ENCODE data around the gene LHCGR.
"Not testable (repeated sequence)": the region's sequence is repeated elsewhere in the genome, so short reads cannot be mapped to it uniquely, and the experiment has no call there.

The LHCGR gene

DNA sequence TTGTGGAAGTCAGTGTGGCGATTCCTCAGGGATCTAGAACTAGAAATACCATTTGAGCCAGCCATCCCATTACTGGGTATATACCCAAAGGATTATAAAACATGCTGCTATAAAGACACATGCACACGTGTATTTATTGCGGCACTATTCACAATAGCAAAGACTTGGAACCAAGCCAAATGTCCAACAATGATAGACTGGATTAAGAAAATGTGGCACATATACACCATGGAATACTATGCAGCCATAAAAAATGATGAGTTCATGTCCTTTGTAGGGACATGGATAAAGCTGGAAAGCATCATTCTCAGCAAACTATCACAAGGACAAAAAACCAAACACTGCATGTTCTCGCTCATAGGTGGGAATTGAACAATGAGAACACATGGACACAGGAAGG is 16.3 kb downstream of the LHCGR start:
- DNase-seq, result not testable (repeated sequence)

DNA sequence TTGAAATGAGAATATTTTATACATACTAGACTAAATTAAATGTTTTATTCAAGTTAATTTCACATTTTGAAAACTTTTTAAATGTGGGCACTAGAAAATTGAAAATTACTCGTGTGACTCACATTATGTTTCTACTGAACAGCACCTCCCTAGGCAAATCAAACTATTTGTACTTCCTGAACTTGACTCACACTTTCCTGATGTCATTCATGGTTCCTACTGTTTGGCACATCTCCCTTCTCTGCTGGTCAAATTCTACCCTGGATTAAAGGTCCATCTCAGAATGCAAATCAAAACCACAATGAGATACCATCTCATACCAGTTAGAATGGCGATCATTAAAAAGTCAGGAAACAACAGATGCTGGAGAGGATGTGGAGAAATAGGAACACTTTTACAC is 16.7 kb downstream of the LHCGR start:
- no peak for DNase-seq

DNA sequence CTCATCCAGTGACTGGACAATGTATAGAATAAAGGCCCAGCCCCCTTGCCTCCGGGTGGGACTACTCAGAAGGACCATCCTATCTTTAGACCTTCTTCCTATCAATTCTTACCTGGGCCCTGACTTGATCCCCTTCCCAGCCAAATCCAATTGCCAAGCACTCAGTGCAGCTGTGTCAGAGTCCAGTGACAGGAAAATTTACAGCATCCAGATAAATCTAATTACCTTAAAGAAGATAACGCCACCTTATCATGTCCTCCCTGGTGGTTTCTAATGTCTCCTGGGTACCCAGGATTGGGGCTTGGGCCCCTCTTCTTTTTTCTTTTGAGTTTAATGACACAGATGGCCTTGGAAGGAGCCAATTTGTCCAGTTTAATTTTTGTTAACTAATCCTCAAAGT is 19.3 kb downstream of the LHCGR start:
- no peak for DNase-seq

DNA sequence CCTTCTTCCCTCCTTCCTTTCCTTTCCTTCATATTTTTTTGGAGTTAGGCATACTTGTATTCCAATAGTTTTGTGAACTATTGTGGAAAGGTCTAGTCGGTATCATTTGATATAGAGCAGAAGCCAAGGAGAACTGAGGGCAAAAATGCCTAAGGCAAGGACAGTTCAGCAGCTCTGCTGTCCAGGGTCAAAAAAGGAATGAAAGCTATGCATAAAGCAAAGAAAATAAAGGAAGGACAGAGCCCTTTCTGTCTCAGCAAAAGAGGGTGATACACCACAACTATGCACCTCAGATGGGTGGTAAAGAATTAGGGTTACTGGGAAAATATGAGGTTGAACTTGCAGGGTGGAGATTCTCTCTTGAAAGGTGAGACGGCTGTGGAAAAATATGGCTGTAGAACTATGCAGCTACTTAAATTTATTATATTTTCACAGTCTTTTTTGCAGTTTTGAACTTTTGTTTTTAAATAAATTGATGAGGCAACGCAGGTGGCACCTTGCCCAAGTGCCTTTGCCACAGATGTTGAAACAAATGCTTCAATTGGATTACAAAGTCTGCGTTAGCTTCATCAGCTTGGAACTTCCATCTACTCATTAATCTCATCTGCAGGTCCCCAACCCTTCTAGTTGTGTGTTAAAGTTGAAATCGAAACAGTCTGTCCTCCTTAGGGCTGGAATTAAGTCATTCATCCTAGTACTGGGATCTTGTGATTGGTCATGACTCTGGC is 20.8 kb downstream of the LHCGR start:
- DNase-seq, result no peak

DNA sequence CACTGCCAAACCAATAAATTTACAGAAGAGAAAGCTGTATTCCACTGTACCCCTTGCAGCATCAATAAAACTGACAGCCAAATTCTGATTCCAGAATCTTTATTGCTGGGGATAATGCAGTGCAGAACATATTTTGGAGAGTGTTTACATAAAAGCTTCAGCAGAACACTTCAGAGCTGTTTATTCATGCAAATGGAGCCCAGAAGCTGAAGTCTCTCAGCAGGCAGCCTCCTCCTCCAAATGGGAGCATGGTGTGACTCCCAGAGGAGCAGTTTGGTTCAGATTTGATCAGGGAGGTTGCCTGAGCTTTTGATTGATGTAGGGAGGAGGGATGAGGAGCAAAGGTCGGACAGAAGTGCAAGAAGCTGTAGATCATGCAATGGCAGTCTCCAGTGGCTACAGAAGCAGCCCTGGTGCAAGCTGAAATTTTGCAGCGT is 22.4 kb downstream of the LHCGR start:
- DNase-seq, result no peak

DNA sequence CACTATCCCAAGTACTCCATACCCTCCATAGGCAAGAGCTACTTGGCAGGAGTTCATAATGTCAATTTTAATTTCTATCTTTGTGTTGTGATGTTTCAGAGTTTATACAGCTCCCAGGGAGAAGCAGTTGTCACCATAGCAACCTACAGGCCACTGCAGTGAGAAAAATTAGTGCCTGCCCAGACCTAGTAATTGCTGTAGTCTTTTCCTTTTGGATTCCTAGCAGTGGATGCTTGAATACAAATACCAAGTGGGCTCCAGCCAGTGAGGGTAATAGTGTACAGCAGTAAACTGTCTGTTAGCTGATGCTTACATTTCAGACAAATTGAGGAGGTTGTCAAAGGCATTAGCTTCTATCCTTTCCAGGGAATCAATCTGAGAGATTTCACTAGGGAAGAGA is 26.7 kb downstream of the LHCGR start:
- no peak for DNase-seq

DNA sequence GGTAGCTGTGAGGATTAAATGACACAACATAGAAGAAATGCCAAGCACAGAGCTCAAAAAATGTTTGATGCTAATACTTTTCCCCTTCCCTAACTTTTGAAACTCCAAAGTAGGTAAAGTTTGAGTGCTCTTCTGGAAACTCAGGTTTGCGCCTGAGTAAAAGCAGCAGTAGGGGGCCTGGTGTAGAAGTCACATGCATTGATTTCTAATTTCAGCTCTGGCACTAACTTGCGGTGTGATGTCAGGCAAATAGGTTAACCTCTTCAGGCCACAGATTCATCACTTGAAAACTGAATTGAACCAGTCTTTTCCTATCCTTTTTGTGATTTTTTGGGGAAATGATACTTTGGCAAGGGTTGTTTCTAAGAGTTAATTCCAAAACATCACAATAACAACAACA is 27.2 kb downstream of the LHCGR start:
- DNase-seq, result no peak

DNA sequence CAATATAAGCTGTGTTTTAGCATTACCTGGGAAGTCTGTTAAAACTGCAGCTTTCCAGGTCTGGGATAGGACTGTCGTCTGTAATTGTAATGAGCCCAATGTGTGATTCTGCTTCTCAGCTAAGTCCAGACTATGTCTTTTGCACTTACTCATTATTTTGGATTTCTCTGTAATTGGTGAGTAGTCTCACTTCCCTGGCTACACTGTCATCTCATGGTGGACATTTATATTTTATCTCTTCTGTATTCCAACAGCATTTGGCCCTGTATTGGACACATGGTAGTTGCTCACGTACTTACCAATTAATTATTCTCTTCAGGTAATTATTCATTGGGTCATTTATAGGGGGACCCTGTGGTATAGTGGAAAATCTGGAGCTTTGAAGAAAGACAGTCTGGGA is 28.0 kb downstream of the LHCGR start:
- DNase-seq, result no peak

DNA sequence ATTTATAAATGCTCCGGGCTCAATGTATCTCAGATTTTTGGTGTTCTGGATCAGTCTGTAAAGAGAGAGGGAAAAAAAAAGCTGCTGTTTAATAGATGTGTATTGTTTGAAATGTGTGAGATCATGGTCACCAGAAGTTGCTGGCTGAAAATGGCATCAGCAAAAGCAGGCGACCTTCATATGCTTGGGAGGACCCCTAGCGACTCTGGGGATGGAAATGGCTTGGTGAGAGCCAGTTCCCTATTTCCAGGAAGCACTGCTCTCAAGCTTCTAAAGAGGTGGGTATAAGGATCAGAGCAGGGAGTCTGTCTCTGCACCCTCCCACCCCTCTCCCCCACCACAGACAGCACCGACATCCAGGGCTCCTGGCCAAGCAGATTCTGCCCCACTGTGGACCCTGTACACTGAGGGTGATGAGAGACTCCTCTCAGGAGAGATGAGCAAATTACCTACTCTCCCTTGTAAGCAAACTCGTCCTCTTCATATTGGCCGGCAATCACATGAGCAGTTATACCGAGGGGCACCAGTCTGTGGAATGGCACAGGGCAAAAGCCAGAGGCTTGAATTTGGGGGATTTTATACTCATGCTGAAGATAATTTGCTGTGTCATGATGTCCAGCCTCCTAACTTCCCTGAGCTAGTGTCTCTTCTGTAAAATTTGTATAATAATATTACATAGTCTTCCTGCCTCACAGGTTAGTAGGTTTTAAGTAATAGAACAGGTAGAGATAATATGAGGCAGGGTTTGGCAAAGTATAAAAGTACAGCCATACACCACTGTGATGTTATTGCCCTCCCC is 29.6 kb downstream of the LHCGR start:
- DNase-seq, result no peak

DNA sequence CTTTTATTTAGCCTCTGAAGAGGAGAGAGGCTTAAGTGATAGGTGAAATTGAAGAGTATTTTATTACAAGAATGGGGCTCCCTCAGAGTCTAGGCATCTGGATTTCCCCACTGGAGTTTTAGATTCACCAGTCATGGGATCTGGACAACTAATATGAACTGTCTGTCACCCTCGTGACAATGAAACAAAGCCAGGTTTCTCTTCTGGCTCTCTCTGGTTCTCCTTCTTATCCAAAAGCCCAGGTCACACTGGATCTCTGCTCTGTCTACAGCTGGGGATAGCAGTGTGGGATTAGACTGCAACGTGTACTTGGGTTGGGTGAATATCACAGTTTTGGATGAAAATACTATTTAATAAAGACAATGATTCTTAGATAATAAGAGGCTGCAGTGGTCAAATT is 31.2 kb downstream of the LHCGR start:
- DNase-seq, result no peak

DNA sequence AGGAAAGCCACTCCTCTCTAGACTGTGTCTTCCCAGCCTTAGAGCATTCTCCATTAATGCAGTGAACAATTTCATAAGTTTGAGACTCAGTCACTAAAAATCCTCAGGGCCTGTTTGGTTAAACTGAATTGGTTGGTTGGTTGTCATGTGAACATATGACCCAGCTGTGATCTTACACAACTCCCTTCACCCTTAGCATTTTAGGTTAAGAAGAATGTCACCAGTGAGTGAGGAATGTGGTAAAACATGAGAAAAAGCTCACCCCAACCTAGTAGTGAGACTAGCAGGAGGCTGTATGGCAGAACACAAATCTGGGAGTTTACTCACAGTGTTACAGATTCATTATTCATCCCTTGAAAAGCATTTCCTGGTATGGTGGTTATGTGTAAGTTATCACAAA is 32.4 kb downstream of the LHCGR start:
- no peak for DNase-seq

DNA sequence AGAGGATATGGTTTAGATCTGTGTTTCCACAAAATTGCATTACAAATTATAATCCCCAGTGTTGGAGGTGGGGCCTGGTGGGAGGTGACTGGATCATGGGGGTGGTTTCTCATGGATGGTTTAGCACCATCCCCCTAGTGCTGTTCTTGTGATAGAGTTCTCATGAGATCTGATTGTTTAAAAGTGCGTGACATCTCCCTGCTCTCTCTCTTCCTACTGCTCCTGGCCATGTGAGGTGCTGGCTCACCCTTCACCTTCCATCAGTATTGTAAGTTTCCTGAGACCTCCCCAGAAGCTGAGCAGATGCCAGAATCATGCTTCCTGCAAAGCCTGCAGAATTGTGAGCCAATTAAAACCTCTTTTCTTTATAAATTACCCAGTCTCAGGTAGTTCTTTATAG is 33.1 kb downstream of the LHCGR start:
- no peak for DNase-seq

DNA sequence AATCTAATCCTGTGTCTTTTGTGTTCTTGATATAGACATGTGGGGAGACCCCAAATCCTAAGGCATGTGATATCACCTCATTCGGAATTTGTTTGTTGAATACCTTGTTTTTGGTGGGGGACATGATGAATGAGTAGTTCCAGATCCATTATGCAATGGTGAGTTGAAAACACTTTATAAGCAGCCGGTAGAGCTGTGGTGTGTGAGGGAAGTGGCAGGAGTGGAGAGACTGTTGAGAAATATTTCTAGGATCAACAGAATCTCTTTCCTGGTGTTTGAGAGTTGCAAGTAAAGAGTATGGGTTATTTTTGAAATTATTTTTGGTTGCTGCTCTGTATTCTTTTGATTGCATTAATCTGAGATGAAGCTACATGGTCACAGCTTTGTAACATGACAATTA is 34.4 kb downstream of the LHCGR start:
- DNase-seq, result no peak

DNA sequence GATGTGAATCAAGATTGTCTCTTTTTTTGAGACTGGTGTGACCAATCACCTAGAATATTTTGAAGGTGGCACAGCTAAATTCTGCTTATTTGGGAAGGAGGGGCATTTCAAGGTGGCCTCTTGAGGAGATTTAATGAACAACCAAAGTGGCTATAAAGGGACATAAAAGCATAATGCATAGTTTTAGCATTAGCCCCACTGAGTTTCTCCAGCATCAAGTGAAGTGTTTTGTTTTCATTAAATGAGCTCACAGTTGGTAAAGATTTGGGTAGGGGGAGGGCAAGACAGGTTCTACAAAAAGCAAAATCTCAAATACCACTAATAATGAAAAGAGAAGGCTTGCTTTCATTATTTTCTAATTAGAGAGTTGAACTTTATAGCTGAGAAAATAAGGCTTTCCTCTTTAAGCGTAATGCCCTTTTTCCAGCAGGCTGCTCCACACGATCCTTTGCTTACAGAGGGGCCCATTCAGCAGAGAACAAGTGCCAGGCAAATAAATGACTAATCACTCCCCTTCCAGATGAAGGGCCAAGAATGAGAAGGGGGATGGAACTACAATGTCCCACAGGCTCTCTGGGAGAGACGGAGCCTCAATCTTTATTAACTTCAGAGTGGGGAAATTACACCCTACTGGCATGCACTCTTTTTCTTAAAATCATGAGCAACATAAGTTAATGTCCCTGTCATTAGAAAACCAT is 35.9 kb downstream of the LHCGR start:
- no peak for DNase-seq

DNA sequence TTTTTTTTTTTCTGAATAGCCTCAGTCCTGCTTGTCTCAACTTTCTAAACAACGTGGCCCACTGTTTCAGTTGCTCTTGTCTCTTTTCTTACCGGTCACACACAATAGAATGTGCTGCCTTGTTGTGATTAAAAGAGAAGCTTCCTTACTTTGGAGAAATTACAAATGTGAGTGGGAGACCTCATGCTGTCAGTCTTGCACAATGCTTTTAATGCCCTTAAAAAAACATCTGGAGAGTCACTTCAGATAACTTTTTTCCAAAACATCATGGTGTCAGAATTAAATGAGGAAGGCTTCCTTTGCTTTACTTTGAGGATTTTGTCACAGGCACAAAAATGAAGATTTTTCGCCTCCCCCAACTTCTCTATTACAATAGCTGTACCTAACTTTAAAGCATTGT is 37.7 kb downstream of the LHCGR start:
- DNase-seq, result no peak

DNA sequence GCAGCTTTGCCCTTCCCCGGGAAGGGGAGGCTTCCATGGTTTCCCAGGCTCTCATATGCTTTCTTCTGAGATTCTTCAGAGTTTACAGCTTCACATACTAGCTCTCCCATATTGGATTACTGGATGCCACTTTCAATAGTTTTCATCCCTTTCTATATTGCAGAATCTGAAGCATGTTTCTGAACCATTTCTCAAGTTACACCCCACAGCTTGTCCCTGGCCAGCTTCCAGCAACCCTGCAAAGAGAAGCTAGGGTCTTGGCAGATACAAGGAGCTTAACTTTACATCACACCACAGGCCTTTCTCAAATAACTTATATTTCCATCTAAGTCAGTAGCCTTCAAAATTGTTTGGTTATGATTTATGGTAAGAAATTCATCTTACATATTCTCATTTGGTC is 39.6 kb downstream of the LHCGR start:
- DNase-seq, result no peak

DNA sequence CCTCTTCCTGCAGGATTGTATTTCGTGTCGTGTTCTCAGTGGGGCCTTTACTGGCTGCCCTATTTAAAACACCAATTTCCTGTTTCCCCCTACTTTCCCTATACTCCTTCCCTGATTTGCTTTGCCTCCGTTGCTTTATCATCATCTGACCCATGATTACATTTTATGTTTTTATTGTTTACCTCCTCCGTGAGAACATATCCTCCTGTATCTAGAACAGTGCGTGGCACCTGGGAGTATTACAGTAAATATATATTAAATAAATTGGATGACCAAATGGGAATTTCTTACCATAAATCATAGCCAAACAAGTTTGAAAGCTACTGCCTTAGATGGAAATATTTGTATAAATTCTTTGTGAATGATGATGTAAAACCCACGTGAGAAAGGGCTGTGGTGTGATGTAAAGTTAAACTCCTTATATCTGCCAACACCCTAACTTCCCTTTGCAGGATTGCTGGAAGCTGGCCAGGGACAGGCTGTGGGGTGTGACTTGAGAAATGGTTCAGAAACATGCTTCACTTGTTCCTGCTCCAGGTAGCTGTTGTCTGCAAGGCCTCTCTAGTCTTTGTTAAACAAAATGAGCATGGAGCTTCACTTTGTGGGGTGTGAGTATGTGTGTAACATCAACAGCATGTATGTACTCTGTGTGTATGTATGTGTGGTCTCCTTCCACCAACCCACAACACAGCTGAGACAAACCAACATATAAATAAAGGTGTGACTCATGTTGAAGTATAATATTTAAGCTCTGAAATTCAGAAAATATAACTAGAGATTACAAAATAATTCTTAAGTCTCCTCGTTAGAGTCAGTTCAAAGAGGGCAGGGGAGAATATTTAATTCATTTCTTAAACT is 40.3 kb downstream of the LHCGR start:
- DNase-seq, result no peak

DNA sequence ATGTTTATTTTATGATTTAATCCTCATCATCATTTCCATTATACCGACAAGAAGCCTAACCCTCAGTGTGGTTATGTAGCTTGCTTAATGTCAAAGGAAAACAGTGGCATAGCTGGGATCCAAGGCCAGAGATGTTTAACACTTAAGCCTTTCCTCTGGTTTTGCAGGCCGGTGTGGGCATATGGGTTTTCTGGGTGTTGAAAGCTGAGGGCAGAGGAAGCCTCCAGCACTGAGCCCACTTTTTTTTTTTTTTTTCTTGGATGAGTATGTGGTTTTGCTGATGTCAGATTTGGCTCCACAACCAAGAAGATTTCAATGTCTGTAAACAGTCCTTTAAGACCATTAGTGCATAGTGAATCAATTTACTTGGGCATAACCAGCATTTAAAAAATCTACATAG is 41.3 kb downstream of the LHCGR start:
- no peak for DNase-seq

DNA sequence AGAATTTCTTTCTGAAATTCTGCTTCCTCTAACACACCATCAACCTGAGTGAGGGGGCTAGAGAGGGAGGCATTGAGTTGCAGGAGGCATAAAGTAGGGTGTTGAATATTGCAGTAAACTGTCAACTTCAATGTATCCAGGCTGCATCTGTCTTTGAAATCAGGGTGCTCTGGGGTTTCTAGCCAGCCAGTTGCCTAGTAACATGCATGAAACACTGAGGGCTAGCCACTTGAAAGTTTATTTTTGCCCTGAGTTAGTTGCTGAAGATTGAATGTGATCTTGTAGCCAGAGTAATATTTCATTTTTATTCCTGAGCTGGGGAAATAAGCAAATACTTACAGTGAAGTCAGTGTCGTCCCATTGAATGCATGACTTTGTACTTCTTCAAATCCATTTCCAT is 41.9 kb downstream of the LHCGR start:
- no peak for DNase-seq

DNA sequence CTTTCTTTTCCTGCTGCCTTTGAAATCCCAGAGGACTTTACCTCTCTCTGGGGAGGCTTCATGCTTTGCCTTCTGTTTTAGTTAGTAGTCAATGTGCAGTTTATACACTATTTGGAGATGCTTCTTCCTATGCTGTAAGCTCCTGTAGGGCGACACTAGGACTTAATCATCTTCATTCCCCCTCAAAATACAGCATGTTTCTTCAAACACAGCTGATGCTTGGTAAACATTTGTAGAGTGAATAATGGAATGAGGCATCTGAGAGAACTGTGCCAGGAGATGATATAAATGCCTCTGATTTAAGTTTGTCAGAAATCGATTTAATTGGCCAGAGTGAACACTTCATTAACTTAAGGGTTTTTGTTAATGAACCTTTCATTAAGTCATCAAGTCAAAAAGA is 43.4 kb downstream of the LHCGR start:
- no peak for DNase-seq

DNA sequence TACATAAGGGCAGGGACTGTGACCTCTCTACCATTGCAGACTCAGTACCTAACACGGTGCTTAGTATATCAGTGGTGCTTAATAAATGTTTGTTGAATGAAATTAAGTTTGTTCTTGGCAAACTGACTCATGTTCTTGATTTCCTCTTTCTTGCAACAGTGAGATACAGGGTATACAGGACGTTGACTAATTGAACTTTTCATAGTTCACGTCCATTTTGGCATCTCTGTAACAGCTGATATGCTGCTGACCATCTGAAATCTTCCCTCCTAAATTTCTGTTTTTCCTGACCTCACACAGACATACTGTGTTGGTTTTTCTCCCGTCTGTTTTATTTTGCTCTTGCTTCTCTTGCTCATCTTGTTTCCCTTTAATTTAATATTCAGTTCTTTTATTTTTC is 44.2 kb downstream of the LHCGR start:
- no peak for DNase-seq

DNA sequence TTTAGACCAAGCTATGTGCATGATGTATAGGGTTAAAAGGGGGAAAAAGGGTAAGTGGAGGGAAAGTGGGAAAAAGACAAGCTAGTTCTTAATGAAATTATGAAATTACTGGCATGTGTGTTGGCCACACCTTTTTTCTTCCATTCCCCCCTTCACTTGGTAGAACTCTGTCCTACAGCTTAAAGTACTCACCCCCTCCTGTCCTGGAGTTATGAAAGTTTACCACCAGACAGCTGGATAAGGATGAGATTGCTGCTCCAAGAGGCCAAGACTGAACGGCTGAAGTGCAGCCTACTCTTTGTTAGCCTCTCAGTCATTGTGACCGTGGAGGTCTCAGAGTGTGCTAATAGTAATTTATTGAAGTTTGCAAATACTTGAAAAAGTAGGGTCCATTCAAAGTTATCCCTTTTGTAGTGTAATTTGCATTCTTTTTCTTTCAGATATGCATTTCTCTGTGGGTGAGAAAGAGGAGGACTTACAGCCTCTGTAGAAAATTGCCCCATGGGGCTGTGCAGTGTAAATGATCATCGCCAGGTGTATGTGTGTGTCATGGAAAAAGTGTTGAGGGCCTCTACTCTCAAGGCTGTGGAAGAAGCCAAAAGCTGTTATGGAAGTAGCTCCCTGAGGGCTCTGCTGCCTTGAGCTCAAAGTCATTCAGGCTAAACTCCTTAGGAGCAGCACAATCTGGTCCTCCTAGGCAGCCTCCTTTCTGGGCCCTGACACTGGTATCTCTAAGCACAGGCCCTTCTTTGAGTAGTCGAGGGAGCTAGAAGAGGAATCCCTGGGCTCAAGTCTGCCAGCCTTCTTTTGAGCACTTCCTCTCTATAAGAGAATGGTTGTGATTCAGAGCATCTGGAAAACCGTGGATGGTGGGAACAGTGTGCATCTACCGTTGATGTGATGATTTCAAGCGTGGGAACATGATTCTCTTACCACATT is 46.2 kb downstream of the LHCGR start:
- DNase-seq, result no peak

Data from SHP77 treated with DMSO at 0.1 percent for 48 hours (cell line).